Caki2 (cell line): ENCODE results near the gene SPRYD4. TPM values are rescaled to one million over a fixed set of nuclear protein-coding genes. Genes with fewer than 3 reads are reported as not detected.
"Not testable (repeated sequence)": the region's sequence is repeated elsewhere in the genome, so short reads cannot be mapped to it uniquely, and the experiment has no call there.

Experiments used
- DNase-seq: peaks from one replicate; pipeline ENCODE4 v3.0.0-alpha.2; 2015; ENCODE audit warnings: low read depth
- in situ Hi-C: cut with HindIII; loops from 2 replicates; pipeline ENCODE4 v1.10.0; 2016; ENCODE audit warnings: low sequenced_read_pairs, low pct_unique_long_range_greater_than_20kb, mixed read lengths
- total RNA-seq: library from RNA; depleted of rRNA; stranded (reverse); fragments of >200 nt; shearing (Covaris generic); gene quantifications from 2 replicates; pipeline ENCODE4 v1.2.3, GENCODE V29; 2014; ENCODE audit warnings: low replicate concordance

The SPRYD4 gene
- total RNA-seq, 1 experiment from 2014 or later: 1.7 TPM

GRCh38 chr12:56469007-56469930 is 891 bp downstream of the SPRYD4 start:
- DNase-seq: peak; percentile 47
- in situ Hi-C loops: no loop called here

GRCh38 chr12:56474389-56474788 is 6.0 kb downstream of the SPRYD4 start:
- no peak for DNase-seq
- in situ Hi-C loops: no loop called here

DNA sequence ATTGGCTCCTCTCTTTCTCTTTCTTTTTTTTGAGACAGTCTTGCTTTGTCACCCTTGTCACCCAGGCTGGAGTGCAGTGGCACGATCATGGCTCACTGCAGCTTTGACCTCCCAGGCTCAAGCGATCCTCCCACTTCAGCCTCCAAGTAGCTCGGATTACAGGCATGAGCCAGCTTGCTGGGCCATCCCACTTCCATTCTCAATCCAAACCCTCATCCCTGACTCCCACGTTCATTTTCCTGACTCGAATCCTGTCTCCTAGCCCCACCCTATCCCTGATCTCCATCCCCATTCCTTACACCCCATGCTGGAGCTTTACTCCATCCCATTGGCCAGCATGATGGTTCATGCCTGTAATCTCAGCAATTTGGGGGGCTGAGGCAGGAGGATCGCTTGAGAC is 7.8 kb downstream of the SPRYD4 start:
- in situ Hi-C loops: no loop called here
- DNase-seq: no peak

DNA sequence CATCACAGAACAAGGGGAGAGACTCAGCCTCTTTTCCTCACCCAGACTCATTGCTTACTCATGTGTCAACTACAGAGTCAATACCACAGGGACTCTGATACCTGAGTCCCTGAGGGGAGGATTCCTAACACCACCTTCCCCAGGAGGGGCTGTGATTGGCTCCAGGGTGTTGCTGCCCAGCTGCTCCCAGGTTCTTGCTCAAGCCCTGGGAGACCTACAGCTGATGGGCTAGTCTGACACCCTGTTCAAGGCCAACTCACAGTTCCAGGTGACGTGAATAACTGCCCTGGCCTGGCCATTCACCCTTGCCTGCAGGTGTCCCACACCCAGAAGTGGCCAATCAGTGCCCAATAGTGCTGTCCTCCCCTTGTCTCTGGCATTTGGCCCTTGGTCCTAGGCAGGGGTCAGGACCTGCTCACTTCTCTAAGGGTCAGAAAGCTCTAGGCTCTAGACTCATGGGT is 8.6 kb downstream of the SPRYD4 start:
- in situ Hi-C loops: no loop called here
- no peak for DNase-seq

- DNase-seq: no peak
- in situ Hi-C loops: no loop called here
Measured at GRCh38 chr12:56477521-56478225, 9.3 kb downstream of the SPRYD4 start.

DNA sequence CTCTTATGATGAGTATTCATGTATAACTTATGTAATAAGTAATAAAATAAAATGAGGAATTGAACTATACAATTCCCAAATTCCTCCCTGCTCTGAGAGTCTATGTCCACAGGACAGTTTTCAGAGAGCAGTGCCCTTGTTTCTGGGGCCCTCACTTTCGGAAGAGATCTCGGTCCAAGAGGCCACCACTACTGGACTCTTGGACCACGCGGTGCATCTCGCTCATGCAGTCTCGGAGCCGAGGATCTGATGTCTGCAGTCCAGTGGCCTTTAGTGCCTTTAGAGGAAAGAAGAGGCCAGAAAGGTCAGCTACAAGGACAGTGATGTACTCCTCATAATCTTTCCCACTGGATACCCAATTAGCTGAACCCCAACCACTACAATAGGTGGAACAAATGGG is 11.2 kb downstream of the SPRYD4 start:
- in situ Hi-C loops: no loop called here
- no peak for DNase-seq

DNA sequence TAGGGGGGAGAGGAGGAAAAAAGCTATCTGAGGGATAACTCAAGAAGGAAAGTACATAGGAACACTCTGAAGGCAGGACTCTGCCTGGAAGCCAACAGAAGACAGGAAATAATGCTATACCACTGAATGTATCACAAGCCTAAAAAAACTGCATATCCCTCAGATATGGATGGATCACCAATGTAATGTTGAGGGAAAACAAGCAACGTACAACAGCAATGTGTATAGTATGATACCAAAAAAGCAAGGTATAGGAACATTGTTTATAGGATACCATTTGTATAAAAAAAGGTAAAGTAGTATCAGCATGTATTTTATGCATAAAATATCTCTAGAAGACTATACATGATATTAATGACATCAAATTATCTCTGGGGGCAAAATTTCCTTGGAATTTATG is 16.2 kb downstream of the SPRYD4 start:
- in situ Hi-C loops: no loop called here
- DNase-seq: no peak

DNA sequence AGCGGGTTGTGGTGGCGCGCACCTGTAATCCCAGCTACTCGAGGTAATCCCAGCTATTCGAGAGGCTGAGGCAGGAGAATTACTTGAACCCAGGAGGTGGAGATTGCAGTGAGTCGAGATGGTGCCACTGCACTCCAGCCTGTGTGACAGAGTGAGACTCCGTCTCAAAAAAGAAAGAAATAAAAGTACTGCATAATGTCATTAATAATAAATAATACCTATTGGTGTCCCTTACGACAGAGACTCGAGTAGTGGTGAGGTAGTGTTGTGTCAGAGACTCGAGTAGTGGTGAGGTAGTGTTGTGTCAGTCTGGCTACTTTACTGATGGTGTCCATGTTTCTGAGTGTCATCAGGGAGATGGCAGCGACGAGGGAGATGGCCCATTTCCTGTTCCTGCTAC is 18.3 kb downstream of the SPRYD4 start:
- in situ Hi-C loops: no loop called here

DNA sequence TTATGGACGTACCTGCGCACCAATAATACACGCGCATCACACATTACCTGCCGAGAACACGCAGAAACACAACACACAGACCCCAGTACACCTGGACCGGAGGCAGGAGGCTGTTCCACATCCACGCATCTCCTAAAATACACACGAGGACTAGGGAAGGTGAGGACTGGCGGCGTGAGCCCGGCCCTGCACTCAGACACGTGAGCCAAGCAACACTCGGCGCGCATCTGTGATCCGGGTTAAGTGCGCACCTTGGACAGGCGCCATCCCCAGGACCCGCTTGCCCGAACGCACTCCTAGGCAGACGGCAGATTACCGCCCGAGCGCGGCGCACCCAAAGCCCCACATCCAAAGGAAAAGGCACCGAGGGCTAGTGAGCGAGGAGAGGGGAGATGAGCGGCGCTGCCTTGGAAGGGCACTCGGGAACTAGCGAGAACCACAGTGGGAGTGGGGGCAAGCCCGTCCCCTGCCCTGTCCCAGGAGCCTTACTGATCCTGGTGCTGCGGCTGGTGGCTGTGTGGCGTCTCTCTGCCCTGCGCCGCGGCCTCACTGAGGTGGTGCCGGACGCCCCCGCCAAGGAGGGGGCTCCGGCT is 19.2 kb downstream of the SPRYD4 start:
- in situ Hi-C loops: no loop called here

More for the DNA sequence above, 18.3 kb downstream of the SPRYD4 start:
- DNase-seq: no peak

GRCh38 chr12:56488041-56488955 is 19.9 kb downstream of the SPRYD4 start, which contains the start of gene GLS2:
Gene GLS2 (minus strand): TSS chr12:56488161. CDS start chr12:56488118, 43 bp downstream.
- in situ Hi-C loops: no loop called here
- DNase-seq: peak; percentile 54

More for the DNA sequence above, 19.2 kb downstream of the SPRYD4 start:
- no peak for DNase-seq

DNA sequence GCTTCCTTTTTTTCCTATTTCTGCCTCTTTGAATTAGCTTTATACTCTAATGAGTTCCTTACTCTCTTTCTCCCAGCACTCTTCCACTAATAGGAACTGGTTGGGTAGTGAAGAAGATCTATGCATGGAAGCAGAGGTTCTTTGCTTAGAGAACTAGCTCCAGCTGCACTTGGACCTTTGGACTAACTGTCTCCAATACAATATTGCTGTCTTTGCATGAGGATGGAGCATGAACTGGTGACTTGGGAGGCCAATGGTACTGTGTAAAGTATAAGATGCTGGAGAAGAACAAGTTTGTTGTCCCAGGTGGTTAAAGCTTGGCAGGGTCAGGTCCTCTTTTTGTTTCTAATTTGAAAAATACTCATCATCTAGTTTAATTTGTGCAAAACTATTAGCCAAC is 22.0 kb downstream of the SPRYD4 start:
- no peak for DNase-seq
- in situ Hi-C loops: no loop called here

GRCh38 chr12:56493409-56494105 is 25.2 kb downstream of the SPRYD4 start:
- DNase-seq, in situ Hi-C loops: not testable (repeated sequence)

GRCh38 chr12:56494106-56494415 is 25.7 kb downstream of the SPRYD4 start:
- in situ Hi-C loops, DNase-seq: not testable (repeated sequence)

DNA sequence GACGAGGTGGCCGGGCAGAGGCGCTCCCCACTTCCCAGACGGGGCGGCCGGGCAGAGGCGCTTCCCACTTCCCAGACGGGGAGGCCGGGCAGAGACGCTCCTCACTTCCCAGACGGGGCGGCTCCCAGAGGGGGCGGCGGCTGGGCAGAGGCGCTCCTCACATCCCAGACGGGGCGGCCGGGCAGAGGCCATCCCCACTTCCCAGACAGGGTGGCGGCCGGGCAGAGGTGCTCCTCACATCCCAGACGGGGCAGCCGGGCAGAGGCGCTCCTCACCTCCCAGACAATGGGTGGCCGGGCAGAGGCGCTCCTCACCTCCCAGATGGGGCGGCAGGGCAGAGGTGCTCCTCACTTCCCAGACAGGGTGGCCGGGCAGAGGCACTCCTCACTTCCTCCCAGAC is 26.1 kb downstream of the SPRYD4 start:
- in situ Hi-C loops, DNase-seq: not testable (repeated sequence)

- in situ Hi-C loops: not testable (repeated sequence)
- peak; percentile 42 for DNase-seq
Measured at GRCh38 chr12:56496704-56497103, 28.3 kb downstream of the SPRYD4 start.

- DNase-seq: not testable (repeated sequence)
Measured at GRCh38 chr12:56498126-56498902, 29.9 kb downstream of the SPRYD4 start.

DNA sequence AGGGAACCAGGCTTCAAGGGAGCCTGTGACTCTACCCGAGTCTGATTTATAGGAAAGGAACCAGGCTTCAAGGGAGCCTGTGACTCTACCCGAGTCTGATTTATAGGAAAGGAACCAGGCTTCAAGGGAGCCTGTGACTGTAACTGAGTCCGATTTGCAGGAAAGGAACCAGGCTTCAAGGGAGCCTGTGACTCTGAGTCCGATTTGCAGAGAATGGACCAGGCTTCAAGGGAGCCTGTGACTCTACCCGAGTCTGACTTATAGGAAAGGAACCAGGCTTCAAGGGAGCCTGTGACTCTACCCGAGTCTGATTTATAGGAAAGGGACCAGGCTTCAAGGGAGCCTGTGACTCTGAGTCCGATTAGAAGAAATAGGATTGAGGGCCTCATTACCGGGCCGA is 31.1 kb downstream of the SPRYD4 start:
- DNase-seq, in situ Hi-C loops: not testable (repeated sequence)

More at GRCh38 chr12:56498126-56498902, 29.9 kb downstream of the SPRYD4 start:
- in situ Hi-C loops: not testable (repeated sequence)
